ENCODE measurements around the gene NBDY.
A peak's percentile ranks its signal among the peaks of the same experiment; 100 is the strongest.

NBDY gene

GRCh38 chrX:56786889-56787733 lies 58.1 kb downstream of the NBDY start:
- DNase-seq: no peak

GRCh38 chrX:56787734-56788152 lies 58.7 kb downstream of the NBDY start:
- no peak for DNase-seq

- no peak for DNase-seq
Measured at GRCh38 chrX:56788229-56788628, 59.2 kb downstream of the NBDY start.

- DNase-seq: peak in 1 of 2 donors; percentile 67
Measured at GRCh38 chrX:56788717-56789122, 59.7 kb downstream of the NBDY start.

- DNase-seq: no peak
Measured at GRCh38 chrX:56789518-56790070, 60.6 kb downstream of the NBDY start.

- no peak for DNase-seq
Measured at GRCh38 chrX:56790778-56791177, 61.7 kb downstream of the NBDY start.

GRCh38 chrX:56791456-56791855 lies 62.4 kb downstream of the NBDY start:
- DNase-seq: no peak

GRCh38 chrX:56792270-56793111 lies 63.4 kb downstream of the NBDY start:
- DNase-seq: no peak

GRCh38 chrX:56793112-56793430 lies 64.0 kb downstream of the NBDY start:
- DNase-seq: no peak

- DNase-seq: no peak
Measured at GRCh38 chrX:56793521-56794320, 64.7 kb downstream of the NBDY start.

- no peak for DNase-seq
Measured at GRCh38 chrX:56794404-56795230, 65.6 kb downstream of the NBDY start.

GRCh38 chrX:56795309-56795868 lies 66.3 kb downstream of the NBDY start:
- no peak for DNase-seq

GRCh38 chrX:56796641-56797395 lies 67.8 kb downstream of the NBDY start:
- no peak for DNase-seq

- no peak for DNase-seq
Measured at GRCh38 chrX:56797574-56798338, 68.7 kb downstream of the NBDY start.

GRCh38 chrX:56798339-56798711 lies 69.3 kb downstream of the NBDY start:
- DNase-seq: no peak

GRCh38 chrX:56798866-56799758 lies 70.1 kb downstream of the NBDY start:
- no peak for DNase-seq

GRCh38 chrX:56800307-56800706 lies 71.3 kb downstream of the NBDY start:
- no peak for DNase-seq

- no peak for DNase-seq
Measured at GRCh38 chrX:56800801-56801200, 71.8 kb downstream of the NBDY start.

- DNase-seq: no peak
Measured at GRCh38 chrX:56802428-56802827, 73.4 kb downstream of the NBDY start.
